ENCODE results near the gene HTT-AS.

DNA sequence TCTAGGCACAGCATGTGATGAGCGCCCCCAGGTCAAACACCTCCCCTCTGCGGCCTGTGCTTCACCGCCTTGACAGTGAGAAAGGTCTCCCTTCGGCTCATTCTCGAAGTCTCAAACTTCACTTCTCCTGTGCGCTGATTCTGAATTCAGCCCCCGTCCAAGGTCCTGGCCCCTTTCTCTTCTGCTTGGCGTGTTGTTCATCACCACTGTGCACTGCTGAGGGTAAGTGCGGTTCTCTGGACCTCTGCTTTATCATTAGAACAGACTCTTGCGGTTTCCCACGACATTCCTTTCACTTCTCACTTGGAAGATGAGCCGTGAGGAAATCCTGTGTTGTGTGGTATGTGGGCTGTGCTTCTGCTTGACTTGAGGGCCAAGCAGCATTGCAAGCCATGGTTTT is 11.9 kb downstream of the HTT-AS start:
- TF ChIP-seq, protein P1, sequence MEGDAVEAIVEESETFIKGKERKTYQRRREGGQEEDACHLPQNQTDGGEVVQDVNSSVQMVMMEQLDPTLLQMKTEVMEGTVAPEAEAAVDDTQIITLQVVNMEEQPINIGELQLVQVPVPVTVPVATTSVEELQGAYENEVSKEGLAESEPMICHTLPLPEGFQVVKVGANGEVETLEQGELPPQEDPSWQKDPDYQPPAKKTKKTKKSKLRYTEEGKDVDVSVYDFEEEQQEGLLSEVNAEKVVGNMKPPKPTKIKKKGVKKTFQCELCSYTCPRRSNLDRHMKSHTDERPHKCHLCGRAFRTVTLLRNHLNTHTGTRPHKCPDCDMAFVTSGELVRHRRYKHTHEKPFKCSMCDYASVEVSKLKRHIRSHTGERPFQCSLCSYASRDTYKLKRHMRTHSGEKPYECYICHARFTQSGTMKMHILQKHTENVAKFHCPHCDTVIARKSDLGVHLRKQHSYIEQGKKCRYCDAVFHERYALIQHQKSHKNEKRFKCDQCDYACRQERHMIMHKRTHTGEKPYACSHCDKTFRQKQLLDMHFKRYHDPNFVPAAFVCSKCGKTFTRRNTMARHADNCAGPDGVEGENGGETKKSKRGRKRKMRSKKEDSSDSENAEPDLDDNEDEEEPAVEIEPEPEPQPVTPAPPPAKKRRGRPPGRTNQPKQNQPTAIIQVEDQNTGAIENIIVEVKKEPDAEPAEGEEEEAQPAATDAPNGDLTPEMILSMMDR (conservative IDR thresholded peaks at IDR 0.05; ENCODE audit: low read length): no peak
- no peak for TF ChIP-seq EZH2phosphoT487 (IDR thresholded peaks at IDR 0.05; ENCODE audit: borderline replicate concordance)

All from Loucy (cell line).